Natural killer cell (primary cell): ENCODE data around the gene FAR2. TPM values are rescaled to one million over a fixed set of nuclear protein-coding genes. Genes with fewer than 3 reads are reported as not detected.

Source experiments
- ATAC-seq, 3 donors: fragments of 150-1000 bp in 2 of 3; fragments of 200-7000 bp in 1 of 3; cut with Tn5 transposase; 1 replicate in 1 of 3; 2 replicates in 2 of 3; pipeline ENCODE4 v1.10.0; 2021; ENCODE audit warnings: mild to moderate bottlenecking in 2 of 3, moderate library complexity in 2 of 3
- DNase-seq, 2 donors: peaks; one replicate each; pipeline versions ENCODE4 v3.0.0 to v3.0.0-alpha.2; 2013 to 2021; ENCODE audit warnings: mixed read lengths in 1 of 2
- H3K27ac ChIP-seq: one replicate; pipeline ENCODE4 v1.5.1; 2013; ENCODE audit warnings: mild to moderate bottlenecking, low read length
- H3K27me3 ChIP-seq: one replicate; pipeline ENCODE4 v1.6.1; 2013; ENCODE audit warnings: low read length; ENCODE audit not compliant: control insufficient read depth, insufficient read depth
- H3K36me3 ChIP-seq: one replicate; pipeline ENCODE4 v1.6.1; 2013; ENCODE audit warnings: low read length; ENCODE audit not compliant: control insufficient read depth, insufficient read depth
- H3K4me1 ChIP-seq: one replicate; pipeline ENCODE4 v1.6.1; 2013; ENCODE audit warnings: low read length; ENCODE audit not compliant: control insufficient read depth, insufficient read depth
- H3K4me3 ChIP-seq: one replicate; pipeline ENCODE4 v1.5.1; 2013; ENCODE audit warnings: low read length
- H3K9me3 ChIP-seq: one replicate; pipeline ENCODE4 v1.6.1; 2013; ENCODE audit warnings: low read length; ENCODE audit not compliant: control insufficient read depth, insufficient read depth
- H3K27ac Mint-ChIP-seq, 2 donors: one replicate each; pipeline ENCODE4 v1.8.0; 2022; ENCODE audit warnings: mild to moderate bottlenecking in 2 of 2, mixed read lengths in 2 of 2, moderate library complexity in 1 of 2
- H3K27me3 Mint-ChIP-seq, 2 donors: one replicate each; pipeline ENCODE4 v1.8.0; 2022; ENCODE audit warnings: low read depth in 2 of 2, mixed read lengths in 2 of 2
- H3K36me3 Mint-ChIP-seq: one replicate; pipeline ENCODE4 v1.8.0; 2022; ENCODE audit warnings: mixed read lengths
- H3K4me1 Mint-ChIP-seq, 2 donors: one replicate each; pipeline ENCODE4 v1.8.0; 2022; ENCODE audit warnings: mixed read lengths in 2 of 2
- H3K4me3 Mint-ChIP-seq: one replicate; pipeline ENCODE4 v1.8.0; 2022; ENCODE audit warnings: mild to moderate bottlenecking, moderate library complexity, mixed read lengths
- H3K9me3 Mint-ChIP-seq, 2 donors: one replicate each; pipeline ENCODE4 v1.8.0; 2022; ENCODE audit warnings: mixed read lengths in 2 of 2
- CTCF ChIP-seq: fragments of 200-600 bp; IDR thresholded peaks from one replicate; pipeline ENCODE4 v1.8.0; 2022; ENCODE audit warnings: antibody characterized with exemption
- WGBS: methylation state at CpG from one replicate; pipeline ENCODE4 v1.1.7; 2013; ENCODE audit warnings: missing lambda C conversion rate; ENCODE audit not compliant: insufficient coverage; 5-methylcytosine and 5-hydroxymethylcytosine counted together
- intact Hi-C: fragments of 100-400 bp; cut with micrococcal nuclease; formaldehyde crosslinking; loops from one replicate; pipeline ENCODE4 v1.14.2; 2022
- total RNA-seq, 4 donors: library from RNA; stranded (reverse); fragments of 120-200 nt in 1 of 4; gene quantifications; one replicate each; pipeline versions ENCODE4 v1.2.3 to v1.2.4, GENCODE V29; 2013 to 2022

FAR2 gene
- total RNA-seq, 3 donors from 2014 or later (not counting 1 experiment from before 2014, with no cell fraction given): 1.5 to 3.5 (median 1.7) TPM

- Histone ChIP-seq H3K36me3 (no peaks in the 10 kb centered on the region), H3K4me3 (no peak overlapping the region), H3K4me1 (no peaks in the 10 kb centered on the region), H3K27me3 (no peaks in the 10 kb centered on the region), H3K9me3 (no peaks in the 10 kb centered on the region), H3K27ac (no peak overlapping the region)
- Mint-ChIP-seq H3K27me3 (no peaks in the 10 kb centered on the region), H3K36me3 (no peaks in the 10 kb centered on the region), H3K9me3 (no peaks in the 10 kb centered on the region), H3K4me1 (no peaks in the 10 kb centered on the region), H3K4me3 (no peak overlapping the region), H3K27ac (no peak overlapping the region)
- WGBS: 100% methylated on average over 3 of the region's 3 CpGs
- TF ChIP-seq CTCF: no peak
- intact Hi-C loops: no loop called here
- no peak for ATAC-seq
- no peak for DNase-seq
Measured at GRCh38 chr12:29229937-29230336, 80.9 kb downstream of the FAR2 start.

- Histone ChIP-seq H3K9me3 (no peaks in the 10 kb centered on the region), H3K36me3 (no peaks in the 10 kb centered on the region), H3K27me3 (no peaks in the 10 kb centered on the region), H3K4me3 (no peak overlapping the region), H3K27ac (no peak overlapping the region), H3K4me1 (no peaks in the 10 kb centered on the region)
- Mint-ChIP-seq H3K4me3 (no peak overlapping the region), H3K27me3 (no peaks in the 10 kb centered on the region), H3K36me3 (no peaks in the 10 kb centered on the region), H3K27ac (no peak overlapping the region), H3K4me1 (no peaks in the 10 kb centered on the region), H3K9me3 (no peaks in the 10 kb centered on the region)
- intact Hi-C loops: no loop called here
- no peak for TF ChIP-seq CTCF
- WGBS: 87% methylated on average over 2 of the region's 2 CpGs
- DNase-seq (no peak), ATAC-seq (no peak)
Measured at GRCh38 chr12:29230800-29231560, 81.9 kb downstream of the FAR2 start.

- Mint-ChIP-seq H3K4me3 (no peak overlapping the region), H3K27ac (no peak overlapping the region), H3K27me3 (no peaks in the 10 kb centered on the region), H3K36me3 (no peaks in the 10 kb centered on the region), H3K4me1 (no peaks in the 10 kb centered on the region), H3K9me3 (no peaks in the 10 kb centered on the region)
- TF ChIP-seq CTCF: no peak
- ATAC-seq (no peak), DNase-seq (no peak)
- H3K4me3 ChIP-seq: no peak overlapping the region
- no peaks in the 10 kb centered on the region for H3K9me3 ChIP-seq
- H3K27me3 ChIP-seq: no peaks in the 10 kb centered on the region
- H3K36me3 ChIP-seq: no peaks in the 10 kb centered on the region
- H3K27ac ChIP-seq: no peak overlapping the region
- intact Hi-C loops: no loop called here
- H3K4me1 ChIP-seq: no peaks in the 10 kb centered on the region
- WGBS: 83% methylated on average over 3 of the region's 3 CpGs
Measured at GRCh38 chr12:29232086-29232485, 83.0 kb downstream of the FAR2 start.

GRCh38 chr12:29234552-29234951 is 85.5 kb downstream of the FAR2 start:
- Mint-ChIP-seq H3K36me3 (no peaks in the 10 kb centered on the region), H3K27ac (no peak overlapping the region), H3K4me1 (no peaks in the 10 kb centered on the region), H3K4me3 (no peak overlapping the region), H3K27me3 (no peaks in the 10 kb centered on the region), H3K9me3 (no peaks in the 10 kb centered on the region)
- H3K9me3 ChIP-seq: no peaks in the 10 kb centered on the region
- WGBS: 67% methylated on average over 1 of the region's 2 CpGs
- H3K27me3 ChIP-seq: no peaks in the 10 kb centered on the region
- no peak overlapping the region for H3K27ac ChIP-seq
- no peak for DNase-seq
- ATAC-seq: no peak
- no peak overlapping the region for H3K4me3 ChIP-seq
- intact Hi-C loops: no loop called here
- H3K4me1 ChIP-seq: no peaks in the 10 kb centered on the region
- TF ChIP-seq CTCF: no peak
- no peaks in the 10 kb centered on the region for H3K36me3 ChIP-seq
